ENCODE results near the gene ATF6. TPM values are rescaled to one million over a fixed set of nuclear protein-coding genes. Genes with fewer than 3 reads are reported as not detected.

The ATF6 gene
- total and polyA plus RNA-seq, 4 donors = 10.0 to 22.5 (median 13.4) TPM

GRCh38 chr1:161914595-161914994, 148.5 kb downstream of the ATF6 start:
- no peaks in the 10 kb centered on the region for H3K27me3 ChIP-seq (ENCODE audit: control insufficient read depth in 4 of 4, insufficient read depth in 4 of 4, low read length in 3 of 4)
- H3K4me1 ChIP-seq (ENCODE audit: control insufficient read depth in 4 of 4, insufficient read depth in 4 of 4, low read length in 3 of 4) = peaks cover 0 to 27% (median 20%) of the 10 kb centered on the region in 4 donors
- peaks cover 0 to 12% (median 3%) of the 10 kb centered on the region in 4 donors for H3K36me3 ChIP-seq (ENCODE audit: control insufficient read depth in 4 of 4, insufficient read depth in 3 of 4, low read depth in 1 of 4, low read length in 3 of 4)
- no peaks in the 10 kb centered on the region for H3K9me3 ChIP-seq (ENCODE audit: control insufficient read depth in 4 of 4, low read length in 3 of 4)
- no peak for DNase-seq (ENCODE audit: low spot score)
- H3K9ac ChIP-seq (ENCODE audit: low read depth in 1 of 2, low read length in 2 of 2) = no peak overlapping the region
- WGBS = 92% methylated on average over 1 of the region's 1 CpG
- no peak overlapping the region for H3K27ac ChIP-seq (ENCODE audit: low read depth in 1 of 2, low read length in 2 of 2)
- no peak overlapping the region for H3K4me3 ChIP-seq (ENCODE audit: low read depth in 1 of 3, low read length in 3 of 3)
- TF ChIP-seq ATF3 (IDR thresholded peaks at IDR 0.05) (no peak), JUND (IDR thresholded peaks at IDR 0.05) (no peak), HNF4A (conservative IDR thresholded peaks at IDR 0.05) (no peak), FOXA2 (IDR thresholded peaks at IDR 0.05) (no peak), EGR1 (IDR thresholded peaks at IDR 0.05; ENCODE audit: low read depth in 2 of 2) (no peak), RAD21 (IDR thresholded peaks at IDR 0.05) (no peak), YY1 (IDR thresholded peaks at IDR 0.05) (no peak), GABPA (IDR thresholded peaks at IDR 0.05 in 1 of 2, conservative IDR thresholded peaks at IDR 0.05 in 1 of 2) (no peak), REST (IDR thresholded peaks at IDR 0.05) (no peak)
- TF ChIP-seq, protein P1, sequence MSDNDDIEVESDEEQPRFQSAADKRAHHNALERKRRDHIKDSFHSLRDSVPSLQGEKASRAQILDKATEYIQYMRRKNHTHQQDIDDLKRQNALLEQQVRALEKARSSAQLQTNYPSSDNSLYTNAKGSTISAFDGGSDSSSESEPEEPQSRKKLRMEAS (IDR thresholded peaks at IDR 0.05) = no peak

- H3K27ac ChIP-seq (ENCODE audit: low read depth in 1 of 2, low read length in 2 of 2) = no peak overlapping the region
- peaks cover 0 to 27% (median 20%) of the 10 kb centered on the region in 4 donors for H3K4me1 ChIP-seq (ENCODE audit: control insufficient read depth in 4 of 4, insufficient read depth in 4 of 4, low read length in 3 of 4)
- no peaks in the 10 kb centered on the region for H3K27me3 ChIP-seq (ENCODE audit: control insufficient read depth in 4 of 4, insufficient read depth in 4 of 4, low read length in 3 of 4)
- no peak overlapping the region for H3K9ac ChIP-seq (ENCODE audit: low read depth in 1 of 2, low read length in 2 of 2)
- TF ChIP-seq FOXA2 (IDR thresholded peaks at IDR 0.05) = no peak
- no peak for TF ChIP-seq REST (IDR thresholded peaks at IDR 0.05)
- no peak for TF ChIP-seq HNF4A (conservative IDR thresholded peaks at IDR 0.05)
- no peak for TF ChIP-seq TAF1 (conservative IDR thresholded peaks at IDR 0.05)
- TF ChIP-seq HNF4G (IDR thresholded peaks at IDR 0.05) = no peak
- TF ChIP-seq CTCF (IDR thresholded peaks at IDR 0.05; ENCODE audit: low read depth, low read length, missing input control) = no peak
- H3K36me3 ChIP-seq (ENCODE audit: control insufficient read depth in 4 of 4, insufficient read depth in 3 of 4, low read depth in 1 of 4, low read length in 3 of 4) = peaks cover 0 to 12% (median 3%) of the 10 kb centered on the region in 4 donors
- no peak for DNase-seq (ENCODE audit: low spot score)
- 85% methylated on average over 1 of the region's 1 CpG for WGBS
- H3K9me3 ChIP-seq (ENCODE audit: control insufficient read depth in 4 of 4, low read length in 3 of 4) = no peaks in the 10 kb centered on the region
- H3K4me3 ChIP-seq (ENCODE audit: low read depth in 1 of 3, low read length in 3 of 3) = no peak overlapping the region
Measured at GRCh38 chr1:161915051-161915503, 149.0 kb downstream of the ATF6 start.

All from liver (tissue), 9 donors.